GM12872 (cell line): Measurements from ENCODE around the gene RAD54L.

Experiments
- CTCF ChIP-seq: IDR thresholded peaks from 3 replicates; pipeline ENCODE4 v1.5.1; 2011; ENCODE audit warnings: low read depth, mild to moderate bottlenecking, low read length, moderate library complexity; ENCODE audit not compliant: insufficient read depth

The RAD54L gene

GRCh38 chr1:46309401-46310159 is 62.0 kb downstream of the RAD54L start:
- no peak for TF ChIP-seq CTCF

- no peak for TF ChIP-seq CTCF
Measured at GRCh38 chr1:46310321-46310720, 62.8 kb downstream of the RAD54L start.

- no peak for TF ChIP-seq CTCF
Measured at GRCh38 chr1:46315669-46316403, 68.3 kb downstream of the RAD54L start.

DNA sequence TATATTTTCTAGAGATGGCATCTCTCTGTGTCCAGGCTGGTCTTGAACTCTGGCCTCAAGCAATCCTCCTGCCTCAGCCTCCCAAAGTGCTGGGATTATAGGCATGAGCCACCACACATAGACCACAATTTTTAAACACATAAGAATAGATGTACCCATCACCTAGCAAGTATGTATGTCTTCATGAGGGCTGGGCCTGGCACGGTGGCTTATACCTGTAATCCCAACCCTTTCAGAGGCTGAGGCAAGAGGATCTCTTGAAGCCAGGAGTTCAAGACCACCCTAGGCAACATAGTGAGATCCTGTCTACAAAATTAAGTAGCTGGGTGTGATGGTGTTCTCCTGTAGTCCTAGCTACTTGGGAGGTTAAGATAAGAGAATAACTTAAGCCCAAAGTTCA is 69.8 kb downstream of the RAD54L start:
- TF ChIP-seq CTCF: no peak
